RPMI7951 (cell line): ENCODE measurements around the gene RHOG. TPM values are rescaled to one million over a fixed set of nuclear protein-coding genes. Genes with fewer than 3 reads are reported as not detected.

ENCODE experiments used
- DNase-seq: peaks from one replicate; pipeline ENCODE4 v3.0.0-alpha.2; 2012; ENCODE audit warnings: low read depth
- total RNA-seq: library from RNA; depleted of rRNA; stranded (reverse); fragments of >200 nt; shearing (Covaris generic); gene quantifications from 2 replicates; pipeline ENCODE4 v1.2.3, GENCODE V29; 2014

RHOG gene
- total RNA-seq, 1 experiment from 2014 or later = 26.3 TPM

GRCh38 chr11:3859373-3859881 is 18.7 kb upstream of the RHOG start:
- DNase-seq = no peak

GRCh38 chr11:3857628-3858027 is 16.9 kb upstream of the RHOG start:
- DNase-seq = no peak

DNA sequence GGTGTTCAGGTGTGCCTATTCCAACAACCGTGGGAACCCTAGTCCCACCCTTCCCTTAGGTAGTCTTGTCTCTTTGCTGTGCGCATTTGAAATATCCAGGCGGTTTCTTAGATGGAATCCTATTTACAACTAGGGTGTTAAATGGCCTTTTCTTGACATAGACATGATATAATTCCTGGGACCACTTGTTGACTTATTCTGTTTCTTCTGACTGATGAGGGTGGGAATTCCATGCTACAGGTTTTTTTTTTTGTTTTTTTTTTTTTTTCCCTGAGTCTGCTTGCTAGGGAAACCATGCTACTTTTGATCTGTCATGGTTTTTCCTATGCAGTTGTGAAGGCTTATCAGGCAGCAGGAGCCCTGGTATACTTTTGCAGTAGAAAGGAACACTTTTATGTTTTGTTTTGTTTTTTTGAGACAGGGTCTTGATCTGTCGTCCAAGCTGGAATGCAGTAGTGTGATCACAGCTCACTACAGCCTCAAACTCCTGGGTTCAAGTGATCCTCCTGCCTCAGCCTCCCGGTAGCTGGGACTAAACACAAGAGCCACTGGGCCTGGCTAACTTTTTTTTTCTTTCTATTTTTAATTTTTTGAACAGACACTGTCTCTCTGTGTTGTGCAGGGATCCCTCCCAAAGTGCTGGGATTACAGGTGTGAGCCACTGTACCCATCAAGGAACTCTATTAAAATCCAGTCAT is 16.2 kb upstream of the RHOG start:
- no peak for DNase-seq

DNA sequence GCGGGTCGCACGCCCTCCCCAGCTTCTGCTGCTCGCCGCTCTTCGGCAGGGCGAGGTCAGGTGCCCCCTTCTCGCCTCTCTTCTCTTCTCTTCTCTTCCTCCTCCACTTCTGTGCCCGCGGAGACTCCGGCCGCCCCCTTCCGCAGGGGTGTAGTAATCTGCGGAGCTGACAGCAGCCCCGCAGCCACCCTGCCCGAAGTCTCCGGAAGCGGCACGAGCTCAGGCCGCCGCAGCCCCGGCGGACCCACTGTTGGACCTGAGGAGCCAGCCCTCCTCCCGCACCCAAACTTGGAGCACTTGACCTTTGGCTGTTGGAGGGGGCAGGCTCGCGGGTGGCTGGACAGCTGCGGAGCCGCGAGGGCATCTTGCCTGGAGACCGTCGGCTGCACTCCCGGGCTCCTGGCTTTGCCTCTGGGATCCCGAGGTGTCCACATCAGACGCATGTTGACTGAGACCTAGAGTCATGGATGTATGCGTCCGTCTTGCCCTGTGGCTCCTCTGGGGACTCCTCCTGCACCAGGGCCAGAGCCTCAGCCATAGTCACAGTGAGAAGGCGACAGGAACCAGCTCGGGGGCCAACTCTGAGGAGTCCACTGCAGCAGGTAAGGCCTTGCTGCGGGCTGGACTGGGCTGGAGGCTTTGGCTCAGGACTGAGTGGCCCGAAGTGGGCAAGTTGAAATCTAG is 15.2 kb upstream of the RHOG start:
- peak; percentile 42 for DNase-seq

DNA sequence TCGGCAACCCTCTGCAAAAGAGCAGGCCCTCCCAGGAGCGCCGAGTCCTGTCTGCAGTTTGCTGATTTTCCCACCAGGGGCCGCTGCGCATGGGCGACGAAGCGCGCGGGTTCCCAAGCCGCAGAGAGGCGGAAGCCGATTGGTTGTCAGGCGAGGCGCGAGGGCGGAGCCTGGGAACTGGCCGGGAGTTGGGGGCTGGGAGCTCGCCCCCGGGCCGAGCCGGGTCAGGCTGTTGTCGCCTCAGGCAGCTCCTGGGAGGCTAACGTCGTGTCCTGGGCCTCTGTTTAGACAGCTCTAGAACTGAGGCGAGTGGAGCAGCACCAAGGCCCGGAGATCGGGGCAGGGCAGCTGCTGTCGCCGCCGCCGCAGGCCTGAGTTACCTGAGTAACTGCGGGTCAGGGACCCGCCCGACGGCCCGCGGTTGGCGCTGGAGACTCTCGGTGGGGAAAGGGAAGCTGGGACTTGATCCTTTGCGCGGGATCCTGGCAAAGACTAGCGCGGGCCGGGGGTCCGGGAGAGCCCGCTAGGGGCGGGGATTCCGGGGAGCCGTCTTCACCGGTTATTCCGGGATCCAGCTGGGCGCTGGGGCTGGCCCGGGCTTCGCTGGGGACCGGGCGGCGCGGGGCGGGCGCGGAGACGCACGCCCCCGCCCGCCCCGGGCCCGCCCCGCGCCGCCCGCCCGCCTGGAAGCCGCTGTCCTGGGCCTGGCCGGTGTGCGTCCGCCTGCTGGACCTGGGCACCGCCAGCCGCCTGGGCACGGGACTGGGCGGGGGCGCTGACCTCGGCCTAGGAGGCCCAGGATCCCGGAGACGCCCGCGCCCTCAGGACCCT is 14.4 kb upstream of the RHOG start, which contains the start of gene STIM1:
Gene STIM1, plus strand, starts transcription at position 688 of the 831 bp plus-strand sequence. CDS start 607 bp downstream, outside the sequence.
- peak; percentile 84 for DNase-seq

DNA sequence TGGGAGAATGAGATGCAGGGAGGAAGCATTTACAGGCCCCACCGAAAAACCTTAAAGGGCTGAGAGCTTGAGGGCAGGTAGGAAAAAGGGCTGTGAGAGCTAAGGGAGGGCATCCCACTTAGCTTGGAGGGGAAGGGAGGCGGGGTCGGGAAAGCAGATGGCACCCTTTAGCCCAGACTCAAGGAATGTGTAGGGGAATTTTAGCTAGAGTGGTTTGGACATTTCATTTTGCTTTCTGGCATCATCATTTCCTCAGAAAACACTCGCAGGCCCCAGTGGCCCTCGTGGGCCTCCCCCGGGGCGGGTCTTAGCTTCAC is 13.9 kb upstream of the RHOG start:
- DNase-seq = no peak

DNA sequence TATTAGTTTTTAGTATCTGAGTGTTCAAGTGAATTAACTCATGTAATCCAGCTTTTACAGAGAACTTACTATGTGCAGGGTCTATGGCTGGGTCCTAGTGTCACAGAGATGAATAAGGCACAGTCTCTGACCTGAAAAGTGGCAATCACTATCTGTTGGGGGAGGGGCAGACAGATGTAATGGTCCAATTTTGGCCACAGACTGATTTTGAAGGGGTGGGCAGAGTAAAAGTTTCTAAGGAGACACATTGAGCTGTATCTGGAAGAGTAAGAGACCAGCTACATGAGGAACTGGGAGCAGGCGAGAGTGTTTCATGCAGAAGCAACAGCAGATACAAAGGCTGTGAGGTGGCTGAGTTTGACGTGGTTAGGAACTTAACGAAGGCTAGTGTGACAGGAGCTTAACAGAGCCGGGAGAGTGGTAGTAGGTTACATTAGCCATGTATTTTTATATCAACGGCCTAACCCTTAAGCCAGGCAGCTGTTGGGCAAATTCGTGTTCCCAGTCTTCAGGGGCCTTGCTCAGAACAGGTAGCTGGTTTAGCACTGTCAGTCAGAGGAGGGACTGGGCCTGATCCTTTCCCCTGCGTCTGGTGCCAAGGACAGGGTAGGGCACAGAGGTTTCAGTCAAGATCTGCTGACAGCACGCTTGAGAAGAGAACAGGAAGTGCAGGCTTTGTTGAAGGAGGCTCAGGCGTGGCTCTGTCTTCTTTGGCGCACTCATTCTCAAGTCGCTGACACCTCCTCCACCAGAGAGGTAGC is 13.3 kb upstream of the RHOG start:
- no peak for DNase-seq

GRCh38 chr11:3853545-3853842 is 12.7 kb upstream of the RHOG start:
- no peak for DNase-seq

DNA sequence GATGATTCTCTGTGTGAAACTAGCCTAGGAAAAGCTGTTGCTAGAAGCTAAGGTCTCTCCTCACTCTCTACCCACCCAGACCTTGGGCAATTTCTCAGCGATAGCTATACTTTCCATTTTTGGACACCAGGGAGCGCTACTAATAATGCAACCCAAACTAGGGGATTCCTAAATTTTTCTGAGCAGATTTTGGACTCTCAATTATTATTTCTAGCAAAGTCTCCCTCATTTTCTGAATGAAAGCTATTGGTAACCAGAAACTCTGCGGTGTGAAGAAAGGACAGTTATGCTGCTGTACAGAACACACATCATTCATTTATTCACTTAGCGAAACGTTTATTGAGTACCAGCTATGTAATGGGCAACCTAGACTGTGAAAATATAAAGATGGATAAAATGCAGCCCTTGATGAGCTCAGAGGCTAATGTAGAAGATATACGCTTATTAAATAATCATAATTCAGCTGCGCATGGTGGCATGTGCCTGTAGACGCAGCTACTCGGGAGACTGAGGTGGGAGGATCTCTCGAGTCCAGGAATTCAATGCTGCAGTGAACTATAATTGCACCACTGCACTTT is 8.6 kb upstream of the RHOG start:
- DNase-seq = peak; percentile 47

DNA sequence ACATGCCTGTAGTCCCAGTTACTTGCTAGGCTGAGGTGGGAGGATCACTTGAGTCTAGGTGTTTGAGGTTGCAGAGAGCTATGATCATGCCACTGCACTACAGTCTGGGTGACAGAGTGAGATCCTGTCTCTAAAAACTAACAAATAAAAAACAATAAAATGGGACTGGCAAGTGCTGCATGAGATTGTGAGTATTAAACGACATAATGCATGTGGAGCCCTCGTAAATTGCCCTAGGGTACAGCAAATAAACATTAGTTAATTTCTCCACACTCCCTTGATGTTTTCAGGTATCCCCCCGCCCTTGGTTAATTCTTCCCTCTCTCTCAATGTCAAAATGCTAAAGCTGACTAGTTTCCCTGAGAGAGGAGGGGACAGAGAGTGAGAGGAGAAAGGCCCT is 4.9 kb upstream of the RHOG start:
- no peak for DNase-seq

DNA sequence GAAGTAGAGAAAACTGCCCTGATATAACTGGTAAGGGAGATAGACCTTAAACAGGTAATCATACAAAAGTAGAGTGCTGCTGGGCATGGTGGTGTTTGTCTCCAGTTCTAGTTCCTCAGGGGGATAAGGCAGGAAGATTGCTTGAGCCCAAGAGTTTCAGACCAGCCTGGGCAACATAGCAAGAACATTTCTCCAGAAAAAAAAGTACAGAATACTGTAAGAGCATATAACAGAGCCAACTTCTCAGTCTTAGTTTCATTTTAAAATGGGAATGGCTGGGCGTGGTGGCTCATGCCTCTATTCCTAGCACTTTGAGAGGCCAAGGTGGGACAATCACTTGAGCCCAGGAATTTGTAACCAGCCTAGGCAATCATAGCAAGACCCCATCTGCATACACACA is 4.5 kb upstream of the RHOG start:
- no peak for DNase-seq

DNA sequence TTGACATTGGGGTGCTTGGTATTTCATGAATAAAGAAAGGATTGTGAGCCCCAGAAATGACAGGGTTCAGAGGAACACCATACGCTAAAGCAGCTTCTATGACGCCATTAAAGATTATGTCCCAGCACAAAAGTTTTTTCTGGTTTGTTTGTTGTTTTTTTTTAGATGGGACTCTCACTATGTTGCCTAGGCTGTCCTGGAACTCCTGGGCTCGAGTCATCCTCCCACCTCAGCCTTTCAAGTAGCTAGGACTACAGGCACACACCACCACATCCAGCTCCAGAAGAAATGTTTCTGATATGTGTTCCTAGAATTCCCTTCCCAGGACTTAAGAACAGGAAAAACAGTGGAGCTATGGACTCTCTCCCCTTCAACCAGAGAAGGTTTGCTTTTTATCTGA is 2.6 kb upstream of the RHOG start:
- DNase-seq = no peak

GRCh38 chr11:3841426-3842350 is 929 bp upstream of the RHOG start:
- DNase-seq = peak; percentile 79

- DNase-seq = no peak
Measured at GRCh38 chr11:3840004-3840869, 522 bp downstream of the RHOG start.

- no peak for DNase-seq
Measured at GRCh38 chr11:3838504-3838903, 2.3 kb downstream of the RHOG start.

DNA sequence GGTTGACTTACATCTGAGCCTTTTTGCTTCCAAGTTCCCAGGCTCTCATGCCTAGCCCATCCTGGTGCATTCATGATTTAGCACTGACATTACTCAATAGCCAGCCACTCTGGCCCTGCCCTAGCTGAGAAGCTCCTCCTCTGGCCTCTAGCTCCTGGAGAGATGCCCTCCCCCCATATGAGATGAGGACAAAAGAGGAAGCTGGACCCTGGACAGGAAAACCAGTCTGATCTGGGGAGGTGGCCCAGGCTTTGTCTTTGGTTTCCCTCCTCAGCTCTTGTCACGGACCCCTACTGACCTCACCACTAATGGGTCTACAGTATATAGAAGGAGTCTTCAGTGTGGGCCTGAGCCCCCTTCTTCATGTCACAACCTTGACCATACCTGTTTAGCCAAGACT is 3.0 kb downstream of the RHOG start:
- DNase-seq = no peak

DNA sequence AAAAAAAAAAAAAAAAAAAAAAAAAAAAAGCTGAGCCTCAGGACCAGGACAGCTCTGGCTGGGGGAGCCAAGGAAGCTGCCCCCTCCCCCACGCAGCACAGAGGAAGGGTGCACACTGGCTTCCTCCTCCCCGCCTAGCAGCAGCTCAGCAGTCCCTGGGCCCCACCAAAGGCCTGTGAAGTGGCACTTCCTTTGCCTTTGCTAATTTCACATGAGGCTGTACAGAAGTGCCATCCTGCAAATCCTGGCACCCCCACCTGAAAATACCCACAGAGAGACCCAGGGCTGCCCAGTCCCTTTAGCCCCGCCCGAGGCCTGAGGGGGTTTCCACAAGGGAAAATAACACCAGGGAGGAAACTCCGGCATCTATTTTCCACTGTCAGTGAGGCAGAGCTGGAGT is 3.9 kb downstream of the RHOG start:
- no peak for DNase-seq

- no peak for DNase-seq
Measured at GRCh38 chr11:3835751-3836150, 5.0 kb downstream of the RHOG start.

- no peak for DNase-seq
Measured at GRCh38 chr11:3834664-3835461, 5.9 kb downstream of the RHOG start.
